GM12873 (cell line): ENCODE data around the gene NUTF2.

Source experiments
- CTCF ChIP-seq: IDR thresholded peaks from 2 replicates; pipeline ENCODE4 v1.5.1; 2012; ENCODE audit warnings: low read depth, mild to moderate bottlenecking, moderate library complexity, low read length, control low read depth; ENCODE audit not compliant: insufficient read depth; ENCODE audit errors: missing control alignments

The NUTF2 gene

GRCh38 chr16:67884684-67885083 lies 38.0 kb downstream of the NUTF2 start, which contains the start of gene NRN1L:
TSS of gene NRN1L (plus strand) at chr16:67884885. CDS start at chr16:67884904, 19 bp downstream.
- no peak for TF ChIP-seq CTCF

GRCh38 chr16:67885545-67885944 lies 38.8 kb downstream of the NUTF2 start:
- TF ChIP-seq CTCF = no peak

- TF ChIP-seq CTCF = no peak
Measured at GRCh38 chr16:67885976-67886375, 39.2 kb downstream of the NUTF2 start.

GRCh38 chr16:67886387-67886786 lies 39.7 kb downstream of the NUTF2 start:
- TF ChIP-seq CTCF = no peak

GRCh38 chr16:67888331-67888730 lies 41.6 kb downstream of the NUTF2 start:
- TF ChIP-seq CTCF = no peak

- no peak for TF ChIP-seq CTCF
Measured at GRCh38 chr16:67892375-67892774, 45.6 kb downstream of the NUTF2 start.

GRCh38 chr16:67892899-67893742 lies 46.4 kb downstream of the NUTF2 start, which contains the start of gene PSKH1:
TSS of gene PSKH1 (plus strand) at chr16:67893254. CDS start at chr16:67908750, 15,496 bp downstream.
- TF ChIP-seq CTCF = no peak
